DND-41 (cell line): Measurements from ENCODE around the gene ISG15.

ENCODE experiments used
- EZH2 ChIP-seq: IDR thresholded peaks from 3 replicates; pipeline ENCODE4 v1.6.1; 2012; ENCODE audit warnings: borderline replicate concordance, low read depth, mild to moderate bottlenecking, moderate library complexity, low read length, inconsistent platforms; ENCODE audit not compliant: severe bottlenecking
- TF ChIP-seq, protein P1 (sequence below): IDR thresholded peaks from 2 replicates; pipeline ENCODE4 v1.5.1; 2012; ENCODE audit warnings: borderline replicate concordance, low read length, moderate library complexity, mild to moderate bottlenecking; ENCODE audit not compliant: poor library complexity, severe bottlenecking; ENCODE audit errors: extremely low read depth

DNA sequence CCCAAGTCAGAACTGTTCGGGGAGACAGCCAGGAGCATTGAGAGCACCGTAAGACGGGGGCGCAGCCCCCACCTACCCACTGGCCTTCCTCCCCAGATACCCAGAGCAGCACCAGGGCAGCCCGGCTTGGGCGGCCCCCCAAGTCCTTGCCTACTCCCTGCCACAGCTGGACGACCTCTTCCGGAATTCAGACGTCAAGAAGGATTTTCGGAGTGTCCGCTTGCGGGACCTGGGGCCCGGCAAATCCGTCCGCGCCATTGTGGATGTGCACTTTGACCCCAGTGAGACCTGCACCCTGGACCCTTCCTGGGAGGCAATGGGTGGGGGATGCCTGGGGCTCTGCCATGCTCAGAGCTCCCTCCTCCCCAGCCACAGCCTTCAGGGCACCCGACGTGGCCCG lies 34.1 kb downstream of the ISG15 start:
- TF ChIP-seq, protein P1, sequence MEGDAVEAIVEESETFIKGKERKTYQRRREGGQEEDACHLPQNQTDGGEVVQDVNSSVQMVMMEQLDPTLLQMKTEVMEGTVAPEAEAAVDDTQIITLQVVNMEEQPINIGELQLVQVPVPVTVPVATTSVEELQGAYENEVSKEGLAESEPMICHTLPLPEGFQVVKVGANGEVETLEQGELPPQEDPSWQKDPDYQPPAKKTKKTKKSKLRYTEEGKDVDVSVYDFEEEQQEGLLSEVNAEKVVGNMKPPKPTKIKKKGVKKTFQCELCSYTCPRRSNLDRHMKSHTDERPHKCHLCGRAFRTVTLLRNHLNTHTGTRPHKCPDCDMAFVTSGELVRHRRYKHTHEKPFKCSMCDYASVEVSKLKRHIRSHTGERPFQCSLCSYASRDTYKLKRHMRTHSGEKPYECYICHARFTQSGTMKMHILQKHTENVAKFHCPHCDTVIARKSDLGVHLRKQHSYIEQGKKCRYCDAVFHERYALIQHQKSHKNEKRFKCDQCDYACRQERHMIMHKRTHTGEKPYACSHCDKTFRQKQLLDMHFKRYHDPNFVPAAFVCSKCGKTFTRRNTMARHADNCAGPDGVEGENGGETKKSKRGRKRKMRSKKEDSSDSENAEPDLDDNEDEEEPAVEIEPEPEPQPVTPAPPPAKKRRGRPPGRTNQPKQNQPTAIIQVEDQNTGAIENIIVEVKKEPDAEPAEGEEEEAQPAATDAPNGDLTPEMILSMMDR: no peak
- TF ChIP-seq EZH2: no peak
